ENCODE results near the gene ENOX1.

The ENOX1 gene

DNA sequence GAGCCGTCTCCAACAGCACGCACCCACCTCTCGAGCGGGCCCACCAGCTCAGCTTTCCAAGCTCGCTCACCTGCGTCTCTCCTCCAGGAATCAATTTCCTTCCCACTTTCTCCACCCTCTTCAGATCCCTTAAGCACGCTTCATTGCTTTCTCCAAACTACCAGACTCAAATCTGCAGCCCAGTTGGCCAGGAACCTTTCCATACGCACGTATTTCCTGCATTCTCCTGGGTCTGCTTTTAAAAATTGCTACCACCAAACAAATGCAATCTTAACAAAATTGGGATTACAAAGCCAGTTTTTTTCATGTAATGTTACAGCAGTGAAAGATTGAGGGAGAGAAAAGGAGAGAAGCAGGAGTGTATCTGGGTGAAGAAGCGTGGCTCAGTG lies 1.5 kb downstream of the ENOX1 start:
- DNase-seq: no peak

DNA sequence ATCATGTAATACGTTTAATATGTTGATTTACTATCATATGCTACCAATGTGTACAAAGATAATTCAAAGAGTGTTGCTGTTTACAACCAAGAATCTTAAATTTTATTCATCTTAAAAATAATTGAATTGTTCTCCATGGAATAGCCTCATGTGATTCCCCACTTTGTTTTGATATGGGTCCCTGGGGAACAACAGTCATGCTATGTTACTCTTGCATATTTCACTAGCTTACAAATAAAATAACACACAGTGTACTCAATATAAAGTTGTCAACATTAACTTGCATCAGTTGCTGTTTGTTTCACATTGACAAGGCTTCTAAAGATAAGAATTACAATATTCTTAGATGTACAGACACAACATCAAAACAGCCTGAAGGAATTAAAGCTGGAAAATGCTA lies 2.3 kb downstream of the ENOX1 start:
- DNase-seq: peak; percentile 35

DNA sequence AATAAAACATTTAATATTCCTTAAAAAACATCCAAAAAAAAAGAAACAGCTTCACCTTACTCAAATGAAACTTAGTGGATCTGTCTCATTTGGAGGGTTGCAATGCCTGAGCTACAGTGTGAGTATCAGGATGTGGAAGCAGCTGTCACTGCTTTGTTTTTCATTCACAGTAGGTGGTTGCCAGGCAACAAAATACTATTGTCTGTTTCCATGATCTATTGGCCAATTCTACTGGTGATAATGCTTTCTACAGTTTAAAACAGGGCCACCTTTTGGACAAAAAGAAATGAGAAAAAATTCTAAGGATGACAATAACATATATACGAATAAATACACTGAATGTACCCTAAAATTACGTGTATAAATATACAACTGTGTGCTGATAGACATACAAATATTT lies 3.0 kb downstream of the ENOX1 start:
- peak; percentile 60 for DNase-seq

DNA sequence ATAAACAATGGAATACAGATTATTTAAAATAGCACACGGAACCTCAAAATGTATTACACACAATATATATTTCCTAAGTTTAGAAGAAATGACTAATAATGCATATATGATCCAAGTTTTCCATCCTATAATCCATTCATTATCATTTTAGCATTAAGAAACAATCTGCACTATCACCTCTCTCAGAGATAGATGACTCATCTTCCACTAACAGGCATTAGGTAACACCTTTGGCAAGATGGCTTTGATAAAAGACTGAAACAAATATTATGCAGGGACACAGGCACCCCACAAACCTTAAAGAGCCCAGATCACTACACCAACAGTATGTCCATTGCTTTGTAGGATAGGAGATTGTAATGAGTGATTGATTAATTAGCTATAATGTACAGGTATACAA lies 4.1 kb downstream of the ENOX1 start:
- DNase-seq: no peak

DNA sequence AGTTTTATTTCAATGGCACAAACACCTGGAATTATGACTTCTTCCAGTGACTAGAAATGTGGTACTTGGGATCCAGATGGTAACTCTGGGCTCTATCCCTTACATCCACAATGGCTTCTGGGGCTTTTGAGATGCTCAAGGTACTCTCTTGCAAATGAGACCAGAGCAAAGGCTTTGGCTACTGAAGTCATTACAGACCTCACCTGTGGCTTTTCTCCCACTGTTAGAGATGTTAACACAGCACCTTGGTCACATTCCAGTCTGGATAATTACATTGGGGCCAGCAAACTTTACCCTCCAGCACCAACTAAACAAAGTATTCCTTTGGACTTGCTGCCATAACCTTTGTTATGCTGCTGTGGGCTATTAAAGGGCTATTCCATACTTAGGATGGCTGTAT lies 6.1 kb downstream of the ENOX1 start:
- DNase-seq: no peak

DNA sequence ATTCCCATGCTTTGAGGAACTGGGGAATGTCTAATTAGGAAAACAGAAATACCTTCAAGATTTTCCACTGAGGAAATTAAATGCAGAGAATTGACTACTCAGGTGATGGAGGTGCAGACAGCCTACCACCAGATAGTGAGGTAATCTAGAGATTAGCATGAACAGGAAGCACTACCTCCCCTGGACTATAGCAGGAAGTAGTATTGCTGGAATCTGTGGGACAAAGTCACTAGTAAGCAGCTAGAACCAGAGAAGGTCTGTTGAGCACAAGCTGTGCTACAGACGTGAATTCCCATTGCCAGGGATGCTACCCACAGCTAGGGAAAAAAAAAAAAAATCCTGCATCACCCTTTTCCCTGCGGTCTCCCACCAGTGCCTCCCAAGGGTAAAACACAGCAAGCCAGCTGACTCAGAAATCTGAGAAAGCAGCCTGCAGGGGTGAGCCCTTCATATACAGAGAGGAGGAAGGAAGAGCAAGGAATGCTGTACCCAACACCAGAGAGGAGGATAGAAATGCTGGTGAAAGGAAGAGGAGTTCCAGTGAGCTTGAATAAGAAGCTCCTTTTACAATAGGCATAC lies 10.2 kb downstream of the ENOX1 start:
- peak; percentile 72 for DNase-seq

DNA sequence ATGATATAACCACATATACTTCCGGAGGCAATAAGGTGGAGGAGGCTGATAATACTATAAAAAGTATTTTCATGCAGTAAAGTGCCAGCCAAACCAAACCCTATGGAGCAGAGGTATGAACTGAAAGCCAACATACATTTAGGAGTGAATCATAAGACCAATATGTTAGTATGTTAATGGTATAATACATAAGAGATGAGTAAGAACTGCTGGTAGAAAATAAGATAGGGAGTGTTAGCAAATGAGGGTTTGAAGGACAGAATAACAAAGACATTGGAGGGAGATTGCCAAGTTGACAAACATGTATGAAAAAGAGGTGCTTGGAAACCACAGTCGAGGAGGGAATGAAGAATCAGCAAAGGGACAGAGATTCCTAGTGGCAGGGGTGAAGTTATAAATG lies 10.8 kb downstream of the ENOX1 start:
- DNase-seq: peak; percentile 55

DNA sequence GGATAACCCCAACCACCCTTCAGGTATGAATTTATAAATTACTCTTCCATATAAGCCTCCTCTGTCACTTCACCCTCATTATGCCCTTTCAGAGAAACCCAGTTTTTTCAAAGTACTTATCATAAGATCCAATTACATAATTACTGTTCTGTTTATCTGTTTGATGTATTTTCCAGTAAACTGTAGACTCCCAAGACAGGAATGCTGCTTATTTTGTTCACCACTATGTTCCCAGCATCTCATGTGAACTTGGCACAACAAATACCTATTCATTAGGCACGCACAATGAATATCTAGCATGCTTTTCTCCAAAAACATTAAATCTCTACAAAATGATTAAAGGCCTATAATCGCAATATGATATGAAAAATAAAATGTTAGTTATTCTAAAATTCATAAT lies 13.2 kb downstream of the ENOX1 start:
- DNase-seq: no peak

DNA sequence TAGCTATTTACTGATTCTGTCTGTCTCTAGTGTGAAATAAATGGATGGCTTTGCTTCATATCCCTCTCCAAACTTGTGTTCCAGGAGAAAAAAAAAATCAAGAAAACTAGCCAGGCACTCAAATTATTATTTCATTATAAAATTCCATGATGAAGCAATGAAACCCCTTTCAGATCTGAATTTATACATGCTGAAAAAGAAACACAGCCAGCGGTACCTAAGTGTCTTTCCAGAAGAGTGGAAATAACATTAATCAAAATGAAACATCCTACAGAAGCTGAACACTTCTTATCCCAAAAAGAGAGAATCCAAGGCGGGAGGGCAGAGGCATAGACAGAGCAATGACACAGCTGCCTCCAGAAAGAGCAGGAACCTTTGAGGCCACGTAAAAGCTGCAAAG lies 15.9 kb downstream of the ENOX1 start:
- DNase-seq: no peak

DNA sequence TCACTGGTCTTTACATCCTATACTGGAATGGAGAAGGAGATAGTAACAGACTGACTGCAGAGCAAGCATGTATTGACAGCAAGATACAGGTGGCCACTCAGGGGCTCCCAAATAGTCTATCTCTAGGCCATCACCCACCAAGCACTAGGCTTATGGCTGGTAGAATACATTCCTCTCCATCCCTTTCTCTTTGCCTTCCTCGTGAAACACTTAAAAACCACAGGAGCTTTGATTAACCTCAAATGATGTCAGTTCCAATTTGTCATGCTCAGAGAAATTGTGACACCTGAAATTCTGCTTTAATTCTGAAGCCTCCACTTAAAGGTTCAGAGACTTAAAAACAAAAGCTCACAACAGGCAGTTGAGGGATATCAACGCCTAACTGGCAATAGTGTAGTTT lies 17.2 kb downstream of the ENOX1 start:
- no peak for DNase-seq

DNA sequence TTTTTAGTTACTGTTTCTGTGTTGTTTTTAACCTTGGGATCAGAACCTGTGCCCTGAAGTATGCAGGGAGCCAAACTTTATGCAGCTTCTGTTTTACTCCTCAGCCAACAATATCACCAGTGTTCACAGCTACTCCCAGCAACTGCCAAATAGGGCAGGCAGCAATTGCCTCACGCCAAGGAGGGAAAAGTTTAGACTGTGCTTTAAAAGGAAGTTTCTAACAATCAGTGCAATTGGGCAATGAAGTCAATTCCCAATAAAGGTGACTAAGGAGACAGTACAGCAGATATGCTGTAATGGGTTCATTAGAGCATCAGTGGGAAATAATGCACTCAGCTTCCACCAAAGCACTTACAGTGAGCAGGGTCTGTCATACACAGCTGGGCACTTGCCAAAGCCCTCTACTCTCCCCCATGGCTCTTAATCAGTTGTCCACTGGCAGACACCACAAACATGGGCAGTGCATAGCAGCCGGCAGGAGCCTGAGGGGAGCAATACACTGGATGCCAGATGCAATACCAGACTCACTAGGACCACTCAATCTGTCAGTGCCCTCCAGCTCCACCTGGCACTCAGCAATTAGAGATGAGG lies 19.3 kb downstream of the ENOX1 start:
- no peak for DNase-seq

DNA sequence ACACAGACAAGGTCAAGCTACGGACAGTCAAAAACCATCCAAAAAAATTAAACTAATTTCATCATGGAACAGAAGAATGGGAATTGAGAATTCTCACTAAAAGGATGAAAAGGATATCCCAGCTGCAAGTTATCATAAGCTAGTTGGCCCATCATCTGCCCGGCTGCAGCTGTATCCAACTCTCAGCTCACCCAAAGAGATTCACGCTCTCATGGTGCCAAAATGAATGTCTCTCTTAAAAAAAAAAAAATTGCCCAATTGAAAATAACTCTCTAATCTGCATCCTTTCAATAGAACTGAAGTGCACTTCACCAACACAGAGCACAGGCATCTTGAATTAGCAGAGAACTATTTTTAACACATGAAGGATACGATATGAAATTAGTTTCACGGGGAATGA lies 20.0 kb downstream of the ENOX1 start:
- no peak for DNase-seq

DNA sequence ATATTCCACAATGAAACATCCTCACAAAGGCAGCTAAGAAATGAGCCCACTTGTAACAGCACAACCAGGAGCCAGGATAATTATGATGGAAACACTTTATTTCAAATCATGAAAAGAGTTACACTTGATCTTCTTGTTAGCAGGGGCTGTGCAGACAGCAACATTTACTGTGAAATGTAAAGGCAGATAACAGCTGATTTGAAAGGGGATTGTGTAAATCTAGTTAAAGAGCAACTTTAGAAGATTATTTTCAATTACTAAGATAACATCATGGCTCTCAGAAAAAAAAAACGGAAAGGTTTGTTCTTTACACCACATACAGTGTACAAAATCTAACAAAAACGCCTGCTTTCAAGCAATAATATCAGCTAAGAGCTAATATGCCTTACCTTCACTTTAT lies 22.4 kb downstream of the ENOX1 start:
- no peak for DNase-seq

DNA sequence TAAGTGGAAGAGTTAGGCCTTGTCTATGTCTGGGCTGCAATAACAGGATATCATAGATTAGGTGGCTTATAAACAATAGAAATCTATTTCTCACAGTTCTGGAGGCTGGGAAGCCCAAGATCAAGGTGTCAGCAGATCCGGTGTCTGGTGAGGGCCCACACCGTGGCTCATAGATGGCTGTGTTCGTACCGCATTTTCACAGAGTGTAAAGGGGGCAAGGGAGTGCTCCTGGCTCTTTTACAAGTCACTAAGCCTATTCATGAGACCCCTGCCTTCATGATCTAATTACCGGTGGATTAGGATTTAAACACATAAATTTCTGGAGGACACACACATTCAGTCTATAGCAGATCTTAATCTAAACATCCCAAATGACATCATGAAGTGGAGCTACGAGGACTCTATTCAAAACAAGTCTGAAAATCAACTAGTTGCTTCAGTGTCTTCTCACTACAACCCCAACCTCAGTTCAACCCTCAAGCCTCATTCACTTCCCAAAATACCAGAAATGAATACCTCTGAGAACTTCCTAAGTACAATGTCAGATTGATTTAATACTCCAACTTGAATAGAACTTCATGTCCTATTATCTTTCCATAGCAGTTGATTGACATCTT lies 23.5 kb downstream of the ENOX1 start:
- no peak for DNase-seq

DNA sequence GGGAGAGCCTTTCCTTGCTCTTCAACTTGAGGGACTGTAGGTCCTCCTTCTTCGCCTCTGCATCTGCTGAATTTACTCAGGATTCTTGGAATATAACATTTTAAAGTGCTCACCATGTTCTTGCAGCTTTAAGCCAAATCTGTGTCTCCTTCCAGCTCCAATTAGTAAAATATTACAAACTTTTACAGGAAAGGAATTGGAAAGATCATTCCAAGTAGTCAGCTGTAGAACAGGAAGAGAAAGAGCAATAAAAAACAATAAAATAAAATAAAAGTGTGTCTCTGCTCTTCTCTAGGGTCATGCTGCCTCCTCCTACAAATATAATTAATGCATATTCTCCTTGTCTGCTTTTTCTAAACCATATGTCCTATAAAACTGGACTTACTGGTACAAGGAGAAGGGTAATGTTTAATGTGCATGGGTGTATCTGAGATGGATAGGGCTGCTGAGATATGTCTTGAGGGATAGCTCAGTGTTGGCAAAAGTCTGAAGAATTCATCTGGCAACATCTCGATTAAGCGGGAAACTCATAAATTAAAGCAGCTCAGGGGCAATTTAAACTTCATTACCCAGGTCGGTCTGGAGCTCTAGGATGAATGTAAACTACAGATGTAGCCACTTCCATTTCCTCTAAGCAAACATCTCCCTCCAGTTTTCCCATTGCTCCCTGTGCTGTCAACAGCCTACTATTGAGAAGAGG lies 25.0 kb downstream of the ENOX1 start:
- DNase-seq: no peak

DNA sequence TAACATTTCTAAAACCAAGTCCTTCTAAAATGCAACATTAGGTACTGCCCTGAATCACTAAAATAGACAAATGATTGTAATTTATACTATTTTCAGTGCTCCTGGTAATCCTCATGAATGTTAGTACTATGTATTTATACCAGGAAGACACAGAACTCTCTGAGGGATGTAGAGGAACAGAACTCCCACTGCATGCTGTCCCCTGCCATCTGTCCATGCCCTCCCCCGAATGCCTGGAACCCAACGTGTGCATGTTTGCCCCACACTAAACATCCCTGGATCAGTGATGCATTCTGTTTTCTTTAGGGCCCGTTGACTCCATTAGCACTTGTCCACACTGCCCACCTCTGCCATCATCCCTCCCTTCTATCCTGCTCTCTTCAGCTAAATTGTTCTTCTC lies 26.5 kb downstream of the ENOX1 start:
- DNase-seq: no peak

DNA sequence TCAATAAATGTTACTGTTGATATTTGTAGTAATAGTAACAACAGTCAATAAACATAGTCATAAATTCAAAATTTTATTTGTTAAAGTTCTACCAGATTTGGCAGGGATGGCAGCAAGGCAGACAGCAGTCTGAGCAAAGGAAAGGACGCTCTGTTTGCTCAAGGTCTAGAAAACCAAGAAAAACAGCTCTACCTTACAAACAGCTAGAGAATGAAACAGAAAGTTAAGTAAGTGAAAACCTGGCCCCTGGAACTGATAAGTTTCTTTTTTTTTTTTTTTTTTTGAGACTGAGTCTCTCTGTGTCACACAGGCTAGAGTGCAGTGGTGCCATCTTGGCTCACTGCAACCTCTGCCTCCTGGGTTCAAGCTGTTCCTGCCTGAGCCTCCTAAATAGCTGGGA lies 27.9 kb downstream of the ENOX1 start:
- DNase-seq: no peak

DNA sequence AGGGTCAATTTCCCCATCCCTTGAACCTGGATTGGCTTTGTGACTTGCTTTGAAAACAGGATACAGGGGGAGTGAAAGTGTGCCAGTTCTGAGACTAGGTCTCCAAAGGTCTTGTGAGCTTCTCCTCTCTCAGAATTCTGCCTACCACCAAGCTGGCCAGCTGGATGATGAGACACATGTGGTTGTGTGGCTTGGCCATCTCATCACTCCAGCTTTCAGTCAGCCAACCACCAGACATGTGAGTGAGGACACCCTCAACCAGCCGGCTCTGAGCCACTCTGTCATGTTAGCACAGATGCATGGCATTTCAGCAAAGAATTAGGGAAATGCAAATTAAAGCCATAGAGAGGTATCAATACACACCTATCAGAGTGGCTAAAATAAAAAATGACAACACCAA lies 29.5 kb downstream of the ENOX1 start:
- no peak for DNase-seq

DNA sequence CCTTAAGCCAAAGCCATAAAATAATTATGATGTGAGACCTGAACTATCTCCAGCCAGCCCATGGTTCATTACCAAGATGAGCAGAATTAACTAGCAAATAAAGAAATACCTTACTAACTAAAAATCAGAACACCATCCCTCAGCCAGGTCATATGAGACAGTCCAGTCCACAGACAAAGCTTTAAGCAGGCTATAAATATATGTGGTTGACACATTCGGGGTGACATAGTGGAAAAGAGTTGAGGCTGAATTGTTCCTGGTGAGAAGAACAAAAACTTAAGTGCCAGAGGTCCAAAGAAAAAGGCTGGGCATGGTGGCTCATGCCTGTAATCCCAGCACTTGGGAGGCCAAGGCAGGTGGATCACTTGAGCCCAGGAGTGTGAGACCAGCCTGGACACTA lies 30.9 kb downstream of the ENOX1 start:
- DNase-seq: no peak

DNA sequence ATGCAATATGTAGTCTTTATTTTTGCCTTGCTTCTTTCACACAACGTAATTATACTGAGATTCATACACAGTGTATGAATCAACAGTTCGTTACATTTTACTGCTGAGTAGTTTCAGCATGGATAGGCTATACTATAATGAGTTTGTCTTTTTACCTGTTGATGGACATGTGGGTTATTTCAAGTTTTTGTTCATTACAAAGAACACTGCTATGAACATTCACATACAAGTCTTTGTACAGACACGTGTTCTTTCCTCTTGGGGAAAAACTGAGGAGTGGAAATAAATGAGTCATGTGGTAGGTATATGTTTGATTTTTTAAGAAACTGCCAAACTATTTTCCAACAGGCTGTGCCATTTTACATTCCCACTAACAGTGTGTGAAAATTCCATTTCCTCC lies 35.1 kb downstream of the ENOX1 start:
- peak; percentile 35 for DNase-seq

DNA sequence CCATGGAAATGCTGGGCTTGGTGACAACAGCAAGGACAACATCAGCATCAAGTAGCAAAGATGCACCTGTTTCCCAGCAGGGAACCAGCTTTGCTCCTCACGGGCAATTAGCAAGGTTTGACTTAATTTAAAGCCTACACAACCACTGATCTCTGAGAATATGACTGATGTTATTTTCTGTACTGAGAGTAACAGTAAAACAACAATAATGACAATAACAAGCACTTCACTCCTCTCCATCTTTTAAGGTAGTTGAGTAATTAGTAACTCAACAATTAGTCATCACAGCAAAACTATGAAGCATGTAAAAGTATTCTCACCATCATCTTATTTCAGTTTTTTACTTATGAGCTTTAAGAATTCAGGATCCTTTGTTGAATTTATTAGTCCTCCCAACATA lies 37.3 kb downstream of the ENOX1 start:
- no peak for DNase-seq

DNA sequence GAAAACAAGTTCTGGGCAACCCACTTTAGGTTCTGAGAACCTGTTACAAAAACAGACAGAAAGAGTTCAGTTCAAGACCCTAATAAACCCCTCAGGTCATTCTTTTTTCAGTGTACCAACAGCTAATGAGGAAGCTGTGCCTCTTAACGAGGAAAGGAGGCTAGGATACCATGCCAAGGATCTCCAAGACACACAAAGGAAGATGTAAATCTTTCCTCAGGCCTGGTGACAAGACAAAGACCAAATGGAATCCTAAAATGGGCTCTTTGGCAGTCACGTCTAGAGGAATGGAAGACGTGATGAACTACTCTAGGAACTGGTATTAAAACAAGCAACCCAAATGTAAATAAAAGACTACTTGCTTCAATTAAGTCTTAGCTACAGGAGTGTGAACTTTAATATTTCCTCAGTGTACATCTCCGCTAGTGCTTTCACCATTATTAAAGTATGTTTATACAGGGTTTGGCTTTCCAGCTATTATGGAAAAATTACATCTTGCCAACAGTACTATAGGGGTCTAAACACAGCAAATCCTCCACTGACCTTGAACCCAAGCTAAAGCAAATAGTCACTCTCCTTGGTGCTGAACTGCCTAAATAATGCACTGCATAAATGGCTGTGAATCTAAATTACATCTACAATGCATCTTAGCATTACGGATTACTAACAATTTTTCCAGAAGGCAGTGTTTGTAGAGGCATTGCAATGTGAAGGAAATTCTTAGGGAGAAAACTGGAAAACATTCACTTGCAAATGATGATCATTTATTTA lies 42.3 kb downstream of the ENOX1 start:
- DNase-seq: peak; percentile 10

DNA sequence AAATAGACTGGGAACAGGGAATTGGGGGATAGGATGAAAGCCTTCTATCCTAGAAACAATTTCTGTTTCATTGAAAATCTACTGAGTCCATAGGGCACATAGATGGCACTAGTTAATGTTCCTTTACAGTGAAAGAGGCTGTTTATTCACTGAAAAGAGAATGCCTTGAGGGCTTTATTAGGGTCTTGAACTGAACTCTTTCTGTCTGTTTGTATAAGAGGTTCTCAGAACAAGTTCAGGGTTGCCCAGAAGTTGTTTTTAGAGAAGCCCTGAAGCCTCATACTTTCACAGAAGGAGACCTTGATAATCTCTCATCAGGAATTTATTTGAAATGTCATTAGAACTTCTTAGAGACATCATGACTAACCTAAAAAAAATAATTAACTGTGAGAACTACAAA lies 43.9 kb downstream of the ENOX1 start:
- DNase-seq: no peak

Data from fibroblast of skin of right biceps (primary cell).